Endometrial microvascular endothelial cells (primary cell): ENCODE measurements around the gene POLR1A. TPM values are rescaled to one million over a fixed set of nuclear protein-coding genes. Genes with fewer than 3 reads are reported as not detected.

Source experiments
- total RNA-seq: library from RNA; depleted of rRNA; stranded (reverse); fragments of >200 nt; gene quantifications from one replicate; pipeline ENCODE4 v1.2.3, GENCODE V29; 2015; ENCODE audit errors: inconsistent ontology term

The POLR1A gene
- total RNA-seq, 1 donor from 2014 or later = 20.9 TPM

Other genes starting within 250 kb of the POLR1A start
- 10.6 TPM for gene ST3GAL5, start 216.9 kb downstream of the POLR1A start, total RNA-seq
- gene PTCD3, start 349 bp upstream of the POLR1A start, total RNA-seq = 54.7 TPM
- 77.8 TPM for gene IMMT, start 89.6 kb upstream of the POLR1A start, total RNA-seq
- 62.4 TPM for gene MRPL35, start 93.6 kb upstream of the POLR1A start, total RNA-seq
- gene REEP1, start 231.7 kb upstream of the POLR1A start, total RNA-seq = 0.28 TPM